HG03159 (cell line): ENCODE data around the gene CARD19.
"Not testable (repeated sequence)": the region's sequence is repeated elsewhere in the genome, so short reads cannot be mapped to it uniquely, and the experiment has no call there.

Experiments used
- ATAC-seq: cut with Tn5 transposase; IDR thresholded peaks from one replicate; pipeline ENCODE4 v1.9.1; 2021; ENCODE audit warnings: mild to moderate bottlenecking, moderate library complexity; ENCODE audit not compliant: unreplicated experiment

The CARD19 gene

GRCh38 chr9:93099551-93100275 is 3.7 kb downstream of the CARD19 start:
- no peak for ATAC-seq

- no peak for ATAC-seq
These were observed 4.2 kb downstream of the CARD19 start for GRCh38 chr9:93100276-93100636.

- not testable (repeated sequence) for ATAC-seq
These were observed 5.1 kb downstream of the CARD19 start for GRCh38 chr9:93101086-93101485.

GRCh38 chr9:93105620-93106019 is 9.6 kb downstream of the CARD19 start:
- no peak for ATAC-seq

GRCh38 chr9:93107151-93107824 is 11.3 kb downstream of the CARD19 start:
- no peak for ATAC-seq

- no peak for ATAC-seq
These were observed 11.8 kb downstream of the CARD19 start for GRCh38 chr9:93107825-93108161.

GRCh38 chr9:93108291-93109041 is 12.4 kb downstream of the CARD19 start:
- ATAC-seq, result no peak

- no peak for ATAC-seq
These were observed 14.4 kb downstream of the CARD19 start for GRCh38 chr9:93110311-93110855.

GRCh38 chr9:93111001-93111370 is 15.0 kb downstream of the CARD19 start:
- ATAC-seq, result no peak

GRCh38 chr9:93111371-93112115 is 15.5 kb downstream of the CARD19 start:
- ATAC-seq, result no peak

- no peak for ATAC-seq
These were observed 16.3 kb downstream of the CARD19 start for GRCh38 chr9:93112116-93112863.

- no peak for ATAC-seq
These were observed 16.9 kb downstream of the CARD19 start for GRCh38 chr9:93112864-93113389.

GRCh38 chr9:93114169-93114983 is 18.4 kb downstream of the CARD19 start:
- ATAC-seq, result no peak

- ATAC-seq, result no peak
These were observed 18.9 kb downstream of the CARD19 start for GRCh38 chr9:93114984-93115335.

GRCh38 chr9:93115486-93116071 is 19.6 kb downstream of the CARD19 start:
- no peak for ATAC-seq

GRCh38 chr9:93116072-93116961 is 20.3 kb downstream of the CARD19 start:
- no peak for ATAC-seq

GRCh38 chr9:93117521-93117920 is 21.5 kb downstream of the CARD19 start:
- ATAC-seq, result not testable (repeated sequence)
